SK-N-SH (cell line): ENCODE measurements around the gene CCSER1. TPM values are rescaled to one million over a fixed set of nuclear protein-coding genes. Genes with fewer than 3 reads are reported as not detected.
A peak's percentile ranks its signal among the peaks of the same experiment; 100 is the strongest.

Experiments used
- CTCF ChIA-PET: fragments of 300-600, 350-600 bp; formaldehyde crosslinking; extraction: SDS; loops from one replicate; lab custom pipeline; 2021; lab: Yijun Ruan, JAX
- POLR2A ChIA-PET: fragments of 350-600 bp; sonication (Branson Sonifier 250); formaldehyde crosslinking; extraction: SDS; loops from one replicate; lab custom pipeline; 2020; ENCODE audit warnings: antibody characterized with exemption, inconsistent platforms; lab: Yijun Ruan, JAX
- DNase-seq: peaks from one replicate; pipeline ENCODE4 v3.0.0; 2012
- H2AFZ ChIP-seq: fragments of 200-600 bp; sonication (generic); 2 replicates; pipeline ENCODE4 v1.8.1; 2016; ENCODE audit warnings: antibody characterized with exemption, mild to moderate bottlenecking, low read depth
- H3F3A ChIP-seq: fragments of 200-600 bp; sonication (generic); replicated peaks from 2 replicates; pipeline ENCODE3; 2016; ENCODE audit warnings: antibody characterized with exemption, mild to moderate bottlenecking; ENCODE audit not compliant: insufficient read depth
- H3K27ac ChIP-seq, 2 experiments: fragments of 200-500 bp in 1 of 2; fragments of 200-600 bp in 1 of 2; sonication (Bioruptor generic) in 1 of 2; sonication (generic), shearing (Covaris generic) in 1 of 2; 2 replicates each; pipeline versions ENCODE4 v1.5.1 to v1.6.1; 2014 to 2016; ENCODE audit warnings: low read depth in 2 of 2, inconsistent platforms in 1 of 2, low read length in 1 of 2, mild to moderate bottlenecking in 1 of 2, mixed read lengths in 1 of 2
- H3K27me3 ChIP-seq: fragments of 200-600 bp; sonication (generic), shearing (Covaris generic); 2 replicates; pipeline ENCODE4 v1.6.1; 2016; ENCODE audit warnings: mixed run types; ENCODE audit not compliant: insufficient read depth
- H3K36me3 ChIP-seq, 2 experiments: fragments of 200-500 bp in 1 of 2; fragments of 200-600 bp in 1 of 2; sonication (Bioruptor generic) in 1 of 2; sonication (generic) in 1 of 2; replicated peaks in 1 of 2; 2 replicates each; pipeline versions ENCODE3 to v1.5.1; 2014 to 2016; ENCODE audit warnings: low read length in 1 of 2, mild to moderate bottlenecking in 1 of 2; ENCODE audit not compliant: insufficient read depth in 2 of 2, control insufficient read depth in 1 of 2
- H3K4me1 ChIP-seq, 2 experiments: fragments of 200-500 bp in 1 of 2; fragments of 200-600 bp in 1 of 2; sonication (Bioruptor generic) in 1 of 2; sonication (generic), shearing (Covaris generic) in 1 of 2; 2 replicates each; pipeline versions ENCODE4 v1.5.1 to v1.6.1; 2014 to 2016; ENCODE audit warnings: low read depth in 1 of 2, low read length in 1 of 2, mixed run types in 1 of 2; ENCODE audit not compliant: insufficient read depth in 2 of 2, control insufficient read depth in 1 of 2
- H3K4me2 ChIP-seq: fragments of 200-600 bp; sonication (generic), shearing (Covaris generic); 2 replicates; pipeline ENCODE4 v1.6.1; 2017; ENCODE audit warnings: mixed run types
- H3K4me3 ChIP-seq, 2 experiments: fragments of 200-500 bp in 1 of 2; fragments of 200-600 bp in 1 of 2; sonication (Bioruptor generic) in 1 of 2; sonication (generic), shearing (Covaris generic) in 1 of 2; 2 replicates each; pipeline versions ENCODE4 v1.5.1 to v1.8.1; 2014 to 2016; ENCODE audit warnings: low read depth in 2 of 2, inconsistent platforms in 1 of 2, low read length in 1 of 2, mild to moderate bottlenecking in 1 of 2, mixed read lengths in 1 of 2, moderate library complexity in 1 of 2
- H3K79me2 ChIP-seq: fragments of 200-600 bp; sonication (generic); 2 replicates; pipeline ENCODE4 v1.8.1; 2017; ENCODE audit warnings: mild to moderate bottlenecking; ENCODE audit not compliant: insufficient read depth
- H3K9ac ChIP-seq: fragments of 200-600 bp; sonication (generic); 2 replicates; pipeline ENCODE4 v1.6.1; 2017; ENCODE audit warnings: mixed run types
- H3K9me2 ChIP-seq: fragments of 200-600 bp; sonication (generic); 2 replicates; pipeline ENCODE4 v1.6.1; 2017; ENCODE audit warnings: mixed run types
- H3K9me3 ChIP-seq: fragments of 200-600 bp; sonication (generic); 2 replicates; pipeline ENCODE4 v1.6.1; 2017; ENCODE audit warnings: mixed run types, mild to moderate bottlenecking, moderate library complexity
- H4K20me1 ChIP-seq: fragments of 200-600 bp; sonication (generic); 2 replicates; pipeline ENCODE4 v1.6.1; 2017; ENCODE audit warnings: mild to moderate bottlenecking, mixed run types; ENCODE audit not compliant: insufficient read depth
- ELF1 ChIP-seq: IDR thresholded peaks from 2 replicates; pipeline ENCODE4 v1.4.0; 2012
- EP300 ChIP-seq, 2 experiments: IDR thresholded peaks; 2 replicates each; pipeline versions ENCODE4 v1.4.0 to v1.6.1; 2012; ENCODE audit warnings: borderline replicate concordance in 1 of 2, low read depth in 1 of 2, low read length in 1 of 2
- MEF2A ChIP-seq: IDR thresholded peaks from 2 replicates; pipeline ENCODE4 v1.4.0; 2012; ENCODE audit warnings: low read depth, borderline replicate concordance
- RAD21 ChIP-seq: IDR thresholded peaks from 2 replicates; pipeline ENCODE4 v1.6.1; 2012; ENCODE audit warnings: mild to moderate bottlenecking, low read length
- RFX5 ChIP-seq: IDR thresholded peaks from 2 replicates; pipeline ENCODE4 v1.6.1; 2012; ENCODE audit warnings: mild to moderate bottlenecking, improper control_type of control experiment, low read length
- SMC3 ChIP-seq: IDR thresholded peaks from 2 replicates; pipeline ENCODE4 v1.6.1; 2012; ENCODE audit warnings: low read depth, low read length, improper control_type of control experiment
- TAF1 ChIP-seq: IDR thresholded peaks from 2 replicates; pipeline ENCODE4 v1.6.1; 2012; ENCODE audit warnings: low read depth, mild to moderate bottlenecking, low read length, moderate library complexity, borderline replicate concordance
- TCF12 ChIP-seq: IDR thresholded peaks from 2 replicates; pipeline ENCODE4 v1.4.0; 2012
- YY1 ChIP-seq: IDR thresholded peaks from 2 replicates; pipeline ENCODE4 v1.4.0; 2012; ENCODE audit warnings: low read depth, mild to moderate bottlenecking
- WGBS: methylation state at CpG from one replicate; pipeline ENCODE4 v1.1.6; 2017; ENCODE audit warnings: low lambda C conversion rate; 5-methylcytosine and 5-hydroxymethylcytosine counted together
- polyA plus RNA-seq, 3 experiments: library from polyadenylated mRNA; depleted of rRNA; stranded (reverse); fragments of >200 nt; gene quantifications; 2 replicates each; pipeline ENCODE4 v1.2.3, GENCODE V29; 2012
- TF ChIP-seq, protein P1 (sequence below): fragments of 150-350 bp; IDR thresholded peaks from 2 replicates; pipeline ENCODE4 v1.6.1; 2016; ENCODE audit warnings: mild to moderate bottlenecking, low read depth, low read length
- TF ChIP-seq, protein P2 (sequence below): fragments of 200-600 bp; sonication (generic); IDR thresholded peaks from 2 replicates; pipeline ENCODE4 v1.6.1; 2017; ENCODE audit warnings: antibody characterized with exemption, mild to moderate bottlenecking, moderate library complexity
- TF ChIP-seq, protein P3 (sequence below): fragments of 150-350 bp; IDR thresholded peaks from 2 replicates; pipeline ENCODE4 v1.6.1; 2017; ENCODE audit warnings: antibody characterized with exemption, low read length, low read depth, borderline replicate concordance

The CCSER1 gene
- polyA plus RNA-seq, 1 of the 3 experiments (the other 2 are of a cell fraction): 0.05 TPM

GRCh38 chr4:91113130-91113706 lies 986.0 kb downstream of the CCSER1 start:
- WGBS: 43% methylated on average over 4 of the region's 4 CpGs
- Histone ChIP-seq H3K27me3 (no peaks in the 10 kb centered on the region), H4K20me1 (no peaks in the 10 kb centered on the region), H3K4me1 (no peaks in the 10 kb centered on the region), H3K4me3 (no peak overlapping the region; a peak in 1 of 4 replicates), H3K36me3 (no peaks in the 10 kb centered on the region), H3K4me2 (no peak overlapping the region), H3K9ac (no peak overlapping the region), H3K9me3 (no peaks in the 10 kb centered on the region), H3F3A (no peaks in the 10 kb centered on the region), H3K79me2 (no peaks in the 10 kb centered on the region), H2AFZ (no peak overlapping the region), H3K27ac (no peak overlapping the region), H3K9me2 (no peaks in the 10 kb centered on the region)
- peak; percentile 28 for DNase-seq
- ChIA-PET CTCF (interaction anchor here (0.6 to 2.2 kb wide), 17 partner anchors 10 to 996 kb away, joined by 3 to 10 read pairs (median 3); no protein-coding TSS in a partner anchor), POLR2A (no interaction called here)
- TF ChIP-seq RAD21 (peak; percentile 80), RFX5 (no peak), TCF12 (no peak), EP300 (IDR thresholded peaks at IDR 0.05; ENCODE audit: borderline replicate concordance in 1 of 2, low read depth in 1 of 2, low read length in 1 of 2) (no peak), SMC3 (peak; percentile 63)
- TF ChIP-seq, protein P1, sequence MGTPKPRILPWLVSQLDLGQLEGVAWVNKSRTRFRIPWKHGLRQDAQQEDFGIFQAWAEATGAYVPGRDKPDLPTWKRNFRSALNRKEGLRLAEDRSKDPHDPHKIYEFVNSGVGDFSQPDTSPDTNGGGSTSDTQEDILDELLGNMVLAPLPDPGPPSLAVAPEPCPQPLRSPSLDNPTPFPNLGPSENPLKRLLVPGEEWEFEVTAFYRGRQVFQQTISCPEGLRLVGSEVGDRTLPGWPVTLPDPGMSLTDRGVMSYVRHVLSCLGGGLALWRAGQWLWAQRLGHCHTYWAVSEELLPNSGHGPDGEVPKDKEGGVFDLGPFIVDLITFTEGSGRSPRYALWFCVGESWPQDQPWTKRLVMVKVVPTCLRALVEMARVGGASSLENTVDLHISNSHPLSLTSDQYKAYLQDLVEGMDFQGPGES: no peak
- TF ChIP-seq, protein P2, sequence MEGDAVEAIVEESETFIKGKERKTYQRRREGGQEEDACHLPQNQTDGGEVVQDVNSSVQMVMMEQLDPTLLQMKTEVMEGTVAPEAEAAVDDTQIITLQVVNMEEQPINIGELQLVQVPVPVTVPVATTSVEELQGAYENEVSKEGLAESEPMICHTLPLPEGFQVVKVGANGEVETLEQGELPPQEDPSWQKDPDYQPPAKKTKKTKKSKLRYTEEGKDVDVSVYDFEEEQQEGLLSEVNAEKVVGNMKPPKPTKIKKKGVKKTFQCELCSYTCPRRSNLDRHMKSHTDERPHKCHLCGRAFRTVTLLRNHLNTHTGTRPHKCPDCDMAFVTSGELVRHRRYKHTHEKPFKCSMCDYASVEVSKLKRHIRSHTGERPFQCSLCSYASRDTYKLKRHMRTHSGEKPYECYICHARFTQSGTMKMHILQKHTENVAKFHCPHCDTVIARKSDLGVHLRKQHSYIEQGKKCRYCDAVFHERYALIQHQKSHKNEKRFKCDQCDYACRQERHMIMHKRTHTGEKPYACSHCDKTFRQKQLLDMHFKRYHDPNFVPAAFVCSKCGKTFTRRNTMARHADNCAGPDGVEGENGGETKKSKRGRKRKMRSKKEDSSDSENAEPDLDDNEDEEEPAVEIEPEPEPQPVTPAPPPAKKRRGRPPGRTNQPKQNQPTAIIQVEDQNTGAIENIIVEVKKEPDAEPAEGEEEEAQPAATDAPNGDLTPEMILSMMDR: peak; percentile 88
- TF ChIP-seq, protein P3, sequence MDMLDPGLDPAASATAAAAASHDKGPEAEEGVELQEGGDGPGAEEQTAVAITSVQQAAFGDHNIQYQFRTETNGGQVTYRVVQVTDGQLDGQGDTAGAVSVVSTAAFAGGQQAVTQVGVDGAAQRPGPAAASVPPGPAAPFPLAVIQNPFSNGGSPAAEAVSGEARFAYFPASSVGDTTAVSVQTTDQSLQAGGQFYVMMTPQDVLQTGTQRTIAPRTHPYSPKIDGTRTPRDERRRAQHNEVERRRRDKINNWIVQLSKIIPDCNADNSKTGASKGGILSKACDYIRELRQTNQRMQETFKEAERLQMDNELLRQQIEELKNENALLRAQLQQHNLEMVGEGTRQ: no peak

- DNase-seq: no peak
- H3K9me2 ChIP-seq: no peaks in the 10 kb centered on the region
- H3K27me3 ChIP-seq: no peaks in the 10 kb centered on the region
- TF ChIP-seq MEF2A (no peak), YY1 (no peak), SMC3 (no peak), ELF1 (no peak), TAF1 (no peak)
- TF ChIP-seq, all 33 proteins: peak for 0
- H3K4me2 ChIP-seq: no peak overlapping the region
- no peak overlapping the region for H3K4me3 ChIP-seq
- ChIA-PET POLR2A (no interaction called here), CTCF (interaction anchor here (1.4 to 2.2 kb wide), 2 partner anchors 10 to 695 kb away, joined by 8 to 9 read pairs; no protein-coding TSS in a partner anchor)
- H3F3A ChIP-seq: no peaks in the 10 kb centered on the region
- H3K27ac ChIP-seq: no peak overlapping the region
- no peaks in the 10 kb centered on the region for H4K20me1 ChIP-seq
- no peaks in the 10 kb centered on the region for H3K9me3 ChIP-seq
- H2AFZ ChIP-seq: no peak overlapping the region
- H3K36me3 ChIP-seq: no peaks in the 10 kb centered on the region
- 84% methylated on average over 4 of the region's 4 CpGs for WGBS
- H3K79me2 ChIP-seq: no peaks in the 10 kb centered on the region
- H3K4me1 ChIP-seq: no peaks in the 10 kb centered on the region
- no peak overlapping the region for H3K9ac ChIP-seq
Observed at GRCh38 chr4:91114386-91114785, 987.2 kb downstream of the CCSER1 start.
